Measurements from ENCODE around the gene IRS2. TPM values are rescaled to one million over a fixed set of nuclear protein-coding genes. Genes with fewer than 3 reads are reported as not detected.

Gene IRS2
- total RNA-seq, 1 donor from 2014 or later: 2.3 TPM

- no peak for DNase-seq (ENCODE audit: extremely low read depth, low read depth, low spot score)
These were observed 3.5 kb downstream of the IRS2 start for GRCh38 chr13:109782823-109783431.

- DNase-seq (ENCODE audit: extremely low read depth, low read depth, low spot score): no peak
These were observed 4.1 kb downstream of the IRS2 start for GRCh38 chr13:109782066-109782822.

GRCh38 chr13:109781384-109782065 is 4.9 kb downstream of the IRS2 start:
- no peak for DNase-seq (ENCODE audit: extremely low read depth, low read depth, low spot score)

GRCh38 chr13:109780845-109781383 is 5.5 kb downstream of the IRS2 start:
- DNase-seq (ENCODE audit: extremely low read depth, low read depth, low spot score): no peak

GRCh38 chr13:109779876-109780510 is 6.4 kb downstream of the IRS2 start:
- DNase-seq (ENCODE audit: extremely low read depth, low read depth, low spot score): no peak

GRCh38 chr13:109779074-109779473 is 7.3 kb downstream of the IRS2 start:
- no peak for DNase-seq (ENCODE audit: extremely low read depth, low read depth, low spot score)

GRCh38 chr13:109778102-109778542 is 8.3 kb downstream of the IRS2 start:
- no peak for DNase-seq (ENCODE audit: extremely low read depth, low read depth, low spot score)

- DNase-seq (ENCODE audit: extremely low read depth, low read depth, low spot score): no peak
These were observed 9.8 kb downstream of the IRS2 start for GRCh38 chr13:109776575-109776974.

GRCh38 chr13:109773786-109774185 is 12.6 kb downstream of the IRS2 start:
- DNase-seq (ENCODE audit: extremely low read depth, low read depth, low spot score): no peak

GRCh38 chr13:109773276-109773675 is 13.1 kb downstream of the IRS2 start:
- no peak for DNase-seq (ENCODE audit: extremely low read depth, low read depth, low spot score)

GRCh38 chr13:109771926-109772325 is 14.5 kb downstream of the IRS2 start:
- DNase-seq (ENCODE audit: extremely low read depth, low read depth, low spot score): no peak

GRCh38 chr13:109770436-109770835 is 15.9 kb downstream of the IRS2 start:
- DNase-seq (ENCODE audit: extremely low read depth, low read depth, low spot score): no peak

- no peak for DNase-seq (ENCODE audit: extremely low read depth, low read depth, low spot score)
These were observed 16.5 kb downstream of the IRS2 start for GRCh38 chr13:109769921-109770320.

- no peak for DNase-seq (ENCODE audit: extremely low read depth, low read depth, low spot score)
These were observed 17.1 kb downstream of the IRS2 start for GRCh38 chr13:109769275-109769674.

GRCh38 chr13:109768616-109769015 is 17.8 kb downstream of the IRS2 start:
- DNase-seq (ENCODE audit: extremely low read depth, low read depth, low spot score): no peak

- DNase-seq (ENCODE audit: extremely low read depth, low read depth, low spot score): no peak
These were observed 18.2 kb downstream of the IRS2 start for GRCh38 chr13:109768176-109768575.

- no peak for DNase-seq (ENCODE audit: extremely low read depth, low read depth, low spot score)
These were observed 19.4 kb downstream of the IRS2 start for GRCh38 chr13:109767023-109767422.

- no peak for DNase-seq (ENCODE audit: extremely low read depth, low read depth, low spot score)
These were observed 21.7 kb downstream of the IRS2 start for GRCh38 chr13:109764470-109765291.

- no peak for DNase-seq (ENCODE audit: extremely low read depth, low read depth, low spot score)
These were observed 22.3 kb downstream of the IRS2 start for GRCh38 chr13:109764045-109764444.

- DNase-seq (ENCODE audit: extremely low read depth, low read depth, low spot score): no peak
These were observed 23.6 kb downstream of the IRS2 start for GRCh38 chr13:109762791-109763190.

Data from glomerular endothelial cell (primary cell).